ENCODE results near the gene OTUB2.

Gene OTUB2

DNA sequence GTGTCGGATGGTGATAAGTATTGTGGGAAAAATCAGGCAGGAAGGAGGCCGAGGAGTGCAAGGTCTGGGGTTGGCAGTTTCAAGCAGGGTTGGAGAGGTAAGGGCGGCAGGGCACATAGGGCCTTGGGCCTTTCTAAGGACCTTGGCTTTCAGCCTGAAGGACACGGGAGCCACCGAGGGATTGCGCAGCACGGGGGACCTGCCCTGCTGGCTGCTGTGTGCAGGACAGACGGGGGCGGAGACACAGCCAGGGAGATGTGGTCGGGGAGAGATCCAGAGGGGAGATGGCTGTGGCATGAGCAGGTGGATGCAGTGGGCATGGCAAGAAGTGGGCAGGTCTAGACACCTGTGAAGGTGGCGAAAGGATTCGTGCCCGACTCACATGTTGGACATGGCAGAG is 14.7 kb downstream of the OTUB2 start:
- no peak for DNase-seq (ENCODE audit: low read depth in 2 of 2)

DNA sequence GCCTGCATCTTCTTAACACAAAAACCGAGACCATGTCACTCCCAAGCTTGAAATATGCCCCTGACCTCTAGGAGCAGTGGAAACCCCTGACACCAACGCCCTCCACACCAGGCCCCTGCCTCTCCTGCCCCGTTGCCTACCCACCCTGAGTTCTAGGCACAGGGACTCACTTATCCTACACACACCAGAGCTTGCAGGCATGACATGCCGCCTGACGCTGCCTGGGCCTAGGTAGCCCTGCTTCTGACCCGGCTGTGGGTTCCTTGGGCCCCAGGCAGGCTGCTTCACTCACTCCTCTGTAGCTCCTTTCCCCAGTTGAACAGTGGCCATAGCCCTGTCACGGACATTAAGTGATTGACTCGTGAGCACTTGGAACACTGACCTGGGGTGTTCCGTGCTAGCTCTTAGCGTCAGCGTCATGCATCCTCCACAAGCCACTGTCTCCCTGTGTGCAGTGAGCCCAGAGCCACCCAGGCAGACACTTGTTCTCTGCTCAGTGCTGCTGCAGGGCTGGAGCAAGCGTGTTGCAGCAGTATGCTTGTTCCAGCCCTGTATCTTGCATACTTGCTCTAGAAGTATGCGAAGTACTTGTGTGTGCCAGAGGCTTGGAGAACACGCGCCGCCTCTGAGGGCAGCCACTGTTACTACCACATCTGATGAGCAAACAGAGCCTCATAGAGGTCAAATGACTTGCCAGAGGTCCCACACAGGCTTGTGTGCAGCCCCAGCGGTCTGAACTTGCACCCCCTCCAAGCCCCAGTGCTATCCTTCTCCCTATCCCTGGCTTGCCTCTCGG is 15.6 kb downstream of the OTUB2 start:
- no peak for DNase-seq (ENCODE audit: low read depth in 2 of 2)

DNA sequence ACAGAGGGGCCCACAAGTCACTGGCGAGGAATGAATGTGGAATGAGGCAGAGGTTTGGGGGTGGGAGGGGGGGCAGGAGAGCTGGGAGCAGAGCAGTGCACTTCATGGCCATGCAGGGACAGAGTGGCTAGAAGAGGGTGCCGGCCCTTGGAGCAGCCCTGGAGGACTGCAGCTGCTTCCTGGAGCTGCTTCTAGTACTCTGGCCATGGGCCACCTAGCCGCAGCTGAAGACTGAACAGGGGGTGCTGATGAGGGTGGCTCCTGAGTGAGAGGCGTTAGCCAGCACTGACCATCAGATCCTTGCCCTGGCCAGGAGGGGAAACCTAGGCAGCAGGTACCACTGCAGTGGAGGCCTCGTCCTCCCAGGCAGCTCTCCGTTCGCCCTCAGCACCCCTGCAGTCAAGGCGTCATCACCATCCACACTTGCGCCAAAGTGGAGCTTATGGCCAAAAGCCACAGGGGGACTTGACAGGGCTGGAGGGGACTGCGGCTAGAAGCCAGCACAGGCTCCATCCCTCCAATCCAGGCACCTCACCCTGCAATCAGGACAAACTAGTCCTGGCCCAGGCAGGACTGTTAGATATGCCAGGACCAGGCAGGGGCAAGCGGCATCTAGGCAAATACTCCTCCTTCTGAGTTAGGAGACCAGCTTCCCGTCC is 16.4 kb downstream of the OTUB2 start:
- DNase-seq (ENCODE audit: low read depth in 2 of 2) = no peak

DNA sequence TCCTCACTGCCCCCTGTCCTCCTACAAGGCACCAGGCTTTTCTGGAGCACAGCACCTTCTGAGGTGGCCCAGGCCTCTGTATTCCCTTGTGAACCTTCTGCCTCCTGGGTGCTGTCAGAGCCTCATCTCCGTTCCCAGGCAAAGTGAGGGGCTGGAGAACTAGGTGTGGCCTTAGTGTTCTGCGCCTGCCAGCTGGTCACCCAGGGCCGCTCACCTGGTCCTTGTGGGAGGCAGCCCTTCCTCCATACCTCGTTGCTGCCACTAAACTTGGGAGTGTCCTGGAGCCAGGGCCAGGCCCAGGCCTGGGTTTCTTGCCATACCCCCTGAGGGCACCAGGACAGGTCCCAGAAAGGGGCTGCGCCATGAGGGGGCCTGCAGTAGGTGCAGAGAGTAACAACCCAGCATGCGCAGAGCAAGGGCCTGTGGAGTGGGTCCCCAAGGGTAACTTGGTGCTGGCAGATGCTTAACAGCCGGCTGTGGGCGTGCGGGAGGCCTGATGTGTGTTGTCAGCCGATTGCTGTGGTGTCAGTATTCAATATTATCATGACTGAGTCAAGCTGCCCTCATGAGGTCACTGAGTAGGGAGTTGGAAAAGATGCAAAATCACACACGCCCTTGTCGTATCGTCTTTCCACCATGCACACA is 17.1 kb downstream of the OTUB2 start:
- DNase-seq (ENCODE audit: low read depth in 2 of 2) = no peak

DNA sequence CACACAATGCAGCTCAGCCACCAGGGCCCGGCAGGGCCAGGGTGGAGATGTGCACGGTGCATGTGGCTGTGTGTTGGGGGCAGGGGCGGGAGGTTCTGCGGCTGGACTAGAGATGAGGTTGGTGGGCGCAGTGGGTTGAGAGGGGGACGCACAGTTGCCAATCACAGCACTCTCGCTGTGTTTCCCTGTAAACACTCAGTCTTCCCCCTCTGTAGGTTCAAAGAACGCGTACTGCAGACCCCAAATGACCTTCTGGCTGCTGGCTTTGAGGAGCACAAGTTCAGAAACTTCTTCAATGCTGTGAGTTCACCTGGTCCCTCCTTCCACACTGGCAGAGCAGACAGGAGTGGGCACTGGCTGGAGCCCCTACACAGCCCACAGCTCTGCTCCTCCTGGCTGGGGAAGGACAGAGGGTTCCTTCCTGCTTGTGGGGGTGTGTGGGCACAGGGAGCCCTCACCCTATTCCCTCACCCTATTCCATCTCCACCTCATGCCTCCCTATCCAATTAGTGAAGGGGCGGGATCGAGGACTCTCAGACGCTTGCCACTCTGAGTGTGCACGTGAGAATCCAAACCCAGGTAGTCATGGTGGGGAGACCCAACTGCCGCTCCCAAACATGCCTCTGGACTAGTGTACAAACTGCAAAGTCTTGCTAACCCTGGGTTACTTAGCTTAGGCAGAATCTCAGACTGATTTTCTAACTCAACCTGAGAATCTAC is 17.8 kb downstream of the OTUB2 start:
- no peak for DNase-seq (ENCODE audit: low read depth in 2 of 2)

DNA sequence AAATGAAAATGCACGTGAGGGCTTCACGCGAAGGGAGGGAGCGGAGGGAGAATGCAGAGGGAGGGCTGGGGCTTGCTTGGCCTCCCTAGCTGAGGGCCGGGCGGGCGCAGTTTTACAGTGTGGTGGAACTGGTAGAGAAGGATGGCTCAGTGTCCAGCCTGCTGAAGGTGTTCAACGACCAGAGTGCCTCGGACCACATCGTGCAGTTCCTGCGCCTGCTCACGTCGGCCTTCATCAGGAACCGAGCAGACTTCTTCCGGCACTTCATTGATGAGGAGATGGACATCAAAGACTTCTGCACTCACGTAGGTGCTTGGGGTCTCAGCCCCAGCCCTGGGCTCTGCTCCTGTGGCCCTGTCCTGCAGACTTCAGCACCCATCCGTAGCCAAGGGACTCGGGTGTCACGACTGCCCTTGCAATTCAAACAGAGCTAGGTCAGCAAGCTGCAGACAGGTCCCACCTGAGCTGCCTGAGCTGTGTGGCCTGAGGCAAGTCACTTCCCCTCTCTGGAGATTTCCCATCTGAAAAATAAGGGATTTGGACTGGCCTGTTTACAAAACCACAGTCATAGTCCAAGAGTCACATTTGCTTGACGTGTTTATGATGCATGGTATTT is 18.4 kb downstream of the OTUB2 start:
- DNase-seq (ENCODE audit: low read depth in 2 of 2) = no peak

DNA sequence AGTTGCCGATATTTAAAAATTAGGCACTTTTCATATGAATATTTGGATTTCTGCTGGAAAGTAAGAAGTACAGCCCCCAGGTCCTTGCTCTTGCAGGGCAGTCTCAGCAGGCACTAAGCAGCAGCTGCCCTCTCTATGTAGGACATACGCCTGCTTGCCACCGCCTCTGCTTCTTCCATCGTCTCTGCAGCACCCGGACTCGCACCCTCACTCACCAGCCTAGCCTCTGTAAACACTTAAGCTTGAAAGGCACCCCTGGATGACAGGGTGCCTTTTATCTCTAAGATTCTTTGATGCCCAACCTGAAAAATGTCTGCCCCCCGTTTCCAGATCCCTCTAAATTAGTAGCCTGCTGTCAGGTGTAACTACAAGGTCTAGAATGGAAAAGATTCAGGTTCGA is 19.0 kb downstream of the OTUB2 start:
- no peak for DNase-seq (ENCODE audit: low read depth in 2 of 2)

DNA sequence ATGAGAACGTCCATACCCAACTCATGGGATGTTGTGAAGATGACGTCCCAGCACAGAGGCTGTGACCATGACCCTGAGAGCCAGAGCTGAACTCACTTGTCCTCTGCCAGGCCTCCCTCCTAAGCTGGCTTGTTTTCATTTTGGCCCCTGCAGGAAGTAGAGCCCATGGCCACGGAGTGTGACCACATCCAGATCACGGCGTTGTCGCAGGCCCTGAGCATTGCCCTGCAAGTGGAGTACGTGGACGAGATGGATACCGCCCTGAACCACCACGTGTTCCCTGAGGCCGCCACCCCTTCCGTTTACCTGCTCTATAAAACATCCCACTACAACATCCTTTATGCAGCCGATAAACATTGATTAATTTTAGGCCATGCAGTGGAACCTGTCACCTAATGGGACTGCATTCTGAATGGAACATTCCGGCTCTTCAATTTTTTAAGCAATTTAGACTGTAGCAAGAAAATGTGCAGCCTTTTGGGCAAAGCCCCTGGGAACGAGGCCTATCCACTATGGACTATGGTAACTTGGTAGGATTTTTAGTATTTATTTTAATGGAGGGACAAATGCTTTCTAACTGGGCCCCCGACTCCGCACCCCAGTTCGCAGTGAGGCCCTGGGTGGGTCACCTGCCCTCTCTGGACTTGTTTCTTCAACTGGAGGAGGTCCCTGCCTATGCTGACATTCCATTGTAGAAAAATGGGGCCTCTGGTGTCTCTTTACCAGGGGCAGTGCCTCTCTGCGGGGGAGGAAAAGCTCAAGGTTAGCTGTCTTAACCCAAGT is 19.6 kb downstream of the OTUB2 start:
- DNase-seq (ENCODE audit: low read depth in 2 of 2) = no peak

DNA sequence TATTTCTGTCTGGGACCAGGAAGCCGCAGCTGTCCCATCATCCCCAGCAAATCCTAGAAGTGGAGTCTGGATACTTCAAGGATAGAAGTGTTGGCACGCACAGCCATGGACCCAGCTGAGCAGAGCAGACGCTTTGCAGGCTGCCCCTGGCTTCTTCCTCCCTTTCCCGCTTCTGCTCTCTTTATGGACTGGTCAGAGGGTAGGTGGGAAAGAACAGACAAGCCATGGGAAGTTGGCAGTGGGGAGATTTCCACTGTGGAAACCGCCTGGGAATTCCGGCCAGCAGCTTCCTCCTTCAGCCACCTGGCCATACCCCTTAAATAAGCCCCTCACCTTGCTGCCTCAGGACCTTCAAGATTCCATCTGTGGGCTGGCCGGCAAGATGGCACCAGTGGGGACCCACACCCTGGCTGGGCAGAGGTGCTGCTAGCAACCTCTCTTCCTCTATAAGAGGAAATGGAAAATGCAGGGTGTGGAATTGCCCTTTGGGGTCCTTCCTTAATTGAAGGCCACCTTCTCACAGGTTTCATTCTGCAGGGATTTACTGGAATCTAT is 20.6 kb downstream of the OTUB2 start:
- no peak for DNase-seq (ENCODE audit: low read depth in 2 of 2)

DNA sequence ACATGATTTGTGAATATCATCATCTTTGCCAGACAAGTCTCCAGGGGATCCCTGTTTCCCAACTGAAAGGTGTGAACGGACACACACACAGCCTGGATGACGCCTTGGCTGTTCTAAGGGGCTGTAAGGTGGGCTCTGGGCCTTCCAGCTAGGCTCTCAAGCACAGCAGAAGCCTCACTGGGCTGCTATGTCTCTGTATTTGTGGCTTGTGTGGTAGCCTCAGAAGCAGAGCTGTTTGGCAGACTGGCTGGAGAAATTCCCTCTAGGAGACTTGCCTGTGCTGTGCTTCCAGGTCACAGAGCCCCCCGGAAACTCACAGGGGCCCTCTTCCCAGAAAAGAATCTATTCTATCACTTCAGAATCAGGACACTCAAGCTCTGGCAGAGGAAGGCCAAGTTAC is 21.4 kb downstream of the OTUB2 start:
- DNase-seq (ENCODE audit: low read depth in 2 of 2) = no peak

DNA sequence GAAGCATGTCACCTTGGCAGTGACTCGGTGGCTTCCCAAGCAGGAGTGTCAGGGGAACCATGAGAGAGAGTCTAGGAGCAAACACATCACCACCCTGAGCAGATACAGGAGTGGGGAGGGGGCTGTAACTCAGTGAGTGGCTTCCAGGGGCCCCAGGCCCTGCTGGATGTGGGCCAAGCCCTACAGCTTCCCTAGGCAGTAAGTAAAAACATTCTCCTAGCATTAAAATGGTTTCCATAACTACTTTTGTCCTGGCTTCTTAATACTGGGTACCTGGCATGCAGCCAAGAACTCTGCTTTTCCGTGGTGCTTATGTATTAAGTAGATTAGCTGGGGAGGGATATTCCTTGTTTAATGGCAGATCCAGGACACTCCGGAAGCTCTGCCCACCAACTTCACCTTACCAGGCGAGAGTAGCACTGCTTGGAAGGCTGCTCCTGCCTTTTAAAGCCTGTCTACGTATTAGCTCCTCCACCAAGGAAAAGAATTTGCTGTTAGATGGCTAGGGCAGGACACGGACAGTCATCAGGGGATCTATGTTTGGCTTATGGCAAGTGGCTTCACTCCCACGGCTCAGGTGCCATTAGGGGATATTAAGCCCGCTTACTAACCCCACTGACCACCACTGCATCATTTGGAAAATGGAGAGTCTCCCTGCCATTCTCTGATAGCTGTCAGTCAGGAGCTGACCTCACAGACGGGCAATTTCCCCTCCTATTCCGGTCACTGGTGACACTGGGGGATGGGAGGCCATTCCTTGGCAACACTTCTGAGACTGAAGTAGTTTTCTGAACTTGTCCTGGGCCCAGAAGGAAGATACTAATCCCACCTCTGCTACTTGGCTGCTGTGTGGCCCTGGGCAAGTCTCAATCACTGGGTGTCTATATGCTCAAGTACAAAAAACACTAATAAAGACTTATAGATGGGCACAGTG is 22.8 kb downstream of the OTUB2 start:
- no peak for DNase-seq (ENCODE audit: low read depth in 2 of 2)

DNA sequence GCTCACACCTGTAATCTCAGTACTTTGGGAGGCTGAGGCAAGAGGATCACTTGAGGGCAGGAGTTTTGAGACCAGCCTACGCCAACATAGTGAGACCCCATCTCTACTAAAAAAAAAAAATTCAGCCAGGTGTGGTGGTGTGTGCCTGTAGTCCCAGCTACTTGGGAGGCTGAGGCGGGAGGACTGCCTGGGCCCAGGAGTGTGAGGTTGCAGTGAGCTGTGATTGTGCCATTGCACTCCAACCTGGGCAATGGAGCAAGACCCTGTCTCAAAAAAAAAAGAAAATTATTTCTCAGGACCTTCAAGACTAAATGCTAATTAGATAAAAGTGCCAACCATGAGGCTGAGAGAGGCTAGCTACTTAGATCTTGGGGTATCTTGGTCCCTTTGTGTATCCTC is 23.5 kb downstream of the OTUB2 start:
- no peak for DNase-seq (ENCODE audit: low read depth in 2 of 2)

DNA sequence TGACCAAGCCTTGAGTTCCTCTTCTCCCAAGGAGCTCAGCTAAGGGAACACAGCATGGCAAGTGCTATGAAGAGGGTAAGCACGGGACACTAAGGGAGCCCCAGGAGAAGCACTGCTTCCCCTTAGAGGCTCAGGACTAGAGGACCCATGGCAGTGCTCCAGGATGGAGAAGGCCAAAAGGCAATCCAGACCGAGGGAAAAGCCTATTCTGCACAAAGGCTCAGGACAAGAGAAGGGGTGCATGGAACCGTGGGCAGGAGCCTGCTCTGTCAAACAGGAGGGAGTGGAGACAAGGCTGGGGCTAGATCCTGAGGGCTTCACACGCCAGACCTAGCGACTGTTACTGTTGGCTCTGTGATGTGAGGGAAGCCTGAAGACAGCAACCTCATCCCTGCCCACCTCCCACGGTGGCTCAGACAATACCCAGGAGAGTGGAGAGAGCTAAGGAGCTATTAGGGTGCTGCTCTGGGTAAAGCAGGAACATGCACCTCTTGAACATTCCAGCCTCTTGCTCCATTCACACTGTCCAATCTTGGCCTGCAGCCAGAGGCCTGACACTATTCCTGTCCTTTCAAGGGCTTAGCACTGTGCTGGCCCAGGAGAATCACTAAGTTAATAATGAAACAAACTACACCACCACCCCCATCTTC is 24.2 kb downstream of the OTUB2 start:
- no peak for DNase-seq (ENCODE audit: low read depth in 2 of 2)

DNA sequence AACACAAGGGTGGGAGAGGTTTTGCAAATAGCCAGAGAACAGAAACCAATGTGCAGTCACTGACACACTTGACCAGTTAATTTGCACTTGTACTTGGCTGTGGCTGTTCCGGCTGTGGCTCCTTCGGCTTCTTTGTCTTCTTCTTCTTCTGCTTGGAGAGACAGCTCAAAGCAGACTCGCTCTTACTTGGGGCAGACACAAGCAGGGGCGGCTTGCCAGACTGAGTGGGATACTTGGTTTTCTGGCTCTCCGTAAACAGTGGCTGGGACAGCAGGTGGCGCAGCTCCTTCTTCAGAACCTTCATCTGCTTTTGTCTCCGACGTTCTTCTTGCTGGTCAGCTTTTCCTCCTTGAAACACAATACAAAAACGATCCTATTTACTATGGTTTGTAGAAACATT is 25.0 kb downstream of the OTUB2 start:
- no peak for DNase-seq (ENCODE audit: low read depth in 2 of 2)

DNA sequence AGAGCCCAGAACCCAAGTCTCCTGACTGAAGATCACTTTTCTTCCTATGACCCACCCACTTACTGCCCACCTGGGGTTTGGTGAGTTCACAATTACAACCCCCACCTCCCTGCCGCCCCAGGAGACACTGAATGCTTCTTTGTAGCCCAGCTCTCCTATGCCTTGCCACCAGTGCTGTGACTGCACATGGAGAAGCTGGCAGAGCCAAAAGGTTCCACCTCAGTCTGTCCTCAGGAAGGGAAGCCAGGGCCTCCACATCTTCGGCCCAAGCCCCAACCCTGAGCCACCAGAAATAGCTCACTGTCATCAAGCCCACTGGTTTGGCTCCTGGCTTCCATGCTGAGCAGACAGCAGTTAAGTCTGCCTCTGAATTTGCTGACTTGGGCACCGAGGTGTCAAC is 25.6 kb downstream of the OTUB2 start:
- DNase-seq (ENCODE audit: low read depth in 2 of 2) = no peak

DNA sequence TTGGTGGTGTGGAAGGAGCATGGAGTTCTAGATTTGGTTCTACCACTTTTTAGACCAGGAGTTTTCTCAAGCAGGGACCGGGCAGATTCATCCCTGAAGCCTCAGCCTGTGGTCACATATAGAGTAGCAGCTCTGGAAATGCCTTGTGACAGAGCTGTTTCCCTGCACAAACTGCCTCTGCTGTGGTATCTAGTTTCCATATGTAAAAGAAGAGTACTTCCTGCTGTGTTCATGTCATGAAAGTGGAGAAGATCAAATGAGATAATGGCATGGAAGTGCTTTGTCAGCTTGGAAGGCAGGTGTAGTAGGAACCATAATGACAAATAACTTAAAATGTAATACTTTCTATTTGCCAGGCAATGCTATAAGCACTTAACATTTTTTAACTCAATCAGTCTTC is 26.1 kb downstream of the OTUB2 start:
- no peak for DNase-seq (ENCODE audit: low read depth in 2 of 2)

DNA sequence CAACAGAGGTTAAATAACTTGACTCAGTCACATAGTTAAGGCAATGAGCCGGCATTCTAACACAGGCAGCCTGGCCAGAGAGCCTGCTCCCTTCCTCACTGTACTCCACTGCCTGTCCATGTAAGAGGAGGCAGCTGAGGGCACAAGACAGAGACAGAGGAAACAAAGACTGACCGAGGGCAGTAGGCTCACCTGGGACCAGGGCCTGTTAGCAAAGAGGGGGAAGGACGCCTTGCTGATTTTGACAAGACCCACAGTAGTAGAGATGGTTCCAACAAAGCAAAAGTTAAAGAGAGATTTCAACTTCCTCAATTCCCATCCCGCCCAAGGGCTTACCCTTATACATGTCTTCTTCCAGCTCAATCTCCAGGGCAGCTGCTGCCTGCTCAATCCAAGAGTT is 26.5 kb downstream of the OTUB2 start:
- DNase-seq (ENCODE audit: low read depth in 2 of 2) = no peak

DNA sequence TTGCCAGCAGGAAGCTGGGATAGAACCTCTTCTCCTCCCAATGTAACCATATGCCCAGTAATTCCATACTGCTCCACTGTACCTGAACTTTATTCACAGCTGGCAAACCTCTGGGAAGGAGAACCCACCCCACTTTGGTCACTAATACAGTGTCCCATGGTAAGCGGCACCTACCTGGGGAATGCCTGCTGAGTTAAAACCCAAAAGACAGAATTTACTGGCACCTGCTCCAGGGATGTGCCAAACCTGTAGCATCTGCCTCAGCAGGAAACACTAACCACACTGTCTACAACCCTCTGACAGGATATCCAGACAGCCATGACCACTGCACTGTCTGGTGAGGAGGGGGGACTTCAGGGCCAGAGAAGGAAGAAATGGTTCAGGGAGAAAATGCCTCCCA is 28.3 kb downstream of the OTUB2 start:
- DNase-seq (ENCODE audit: low read depth in 2 of 2) = no peak

DNA sequence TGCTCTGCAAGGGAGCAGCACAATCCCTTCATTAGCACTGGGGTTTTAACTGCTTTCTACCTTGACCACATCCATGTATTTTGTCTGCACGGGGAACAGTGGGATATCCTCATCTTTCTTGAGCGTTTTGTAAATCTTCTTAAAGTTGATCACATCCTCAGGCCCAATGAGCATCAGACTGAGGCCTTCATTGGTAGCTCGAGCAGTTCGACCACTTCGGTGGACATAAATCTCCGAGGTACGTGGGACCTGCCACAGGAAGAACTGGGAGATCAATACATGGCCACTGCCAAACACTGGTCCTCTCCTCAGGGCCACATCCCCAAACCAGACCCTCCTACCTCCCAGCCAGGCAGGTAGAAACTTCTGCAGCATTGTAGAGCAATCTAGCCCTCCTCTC is 28.8 kb downstream of the OTUB2 start:
- DNase-seq (ENCODE audit: low read depth in 2 of 2) = no peak

All from stimulated activated CD4-positive, alpha-beta T cell treated with anti-CD3 and anti-CD28 coated beads, Interleukin-12 subunit alpha, Interleukin-12 subunit beta, amount 100 ng/mL, for 24 hours (primary cell).